ENCODE measurements around the gene HOOK2.
A peak's percentile ranks its signal among the peaks of the same experiment; 100 is the strongest.

HOOK2 gene

GRCh38 chr19:12794196-12794941, 19.0 kb upstream of the HOOK2 start:
- DNase-seq (ENCODE audit: low read depth): no peak

DNA sequence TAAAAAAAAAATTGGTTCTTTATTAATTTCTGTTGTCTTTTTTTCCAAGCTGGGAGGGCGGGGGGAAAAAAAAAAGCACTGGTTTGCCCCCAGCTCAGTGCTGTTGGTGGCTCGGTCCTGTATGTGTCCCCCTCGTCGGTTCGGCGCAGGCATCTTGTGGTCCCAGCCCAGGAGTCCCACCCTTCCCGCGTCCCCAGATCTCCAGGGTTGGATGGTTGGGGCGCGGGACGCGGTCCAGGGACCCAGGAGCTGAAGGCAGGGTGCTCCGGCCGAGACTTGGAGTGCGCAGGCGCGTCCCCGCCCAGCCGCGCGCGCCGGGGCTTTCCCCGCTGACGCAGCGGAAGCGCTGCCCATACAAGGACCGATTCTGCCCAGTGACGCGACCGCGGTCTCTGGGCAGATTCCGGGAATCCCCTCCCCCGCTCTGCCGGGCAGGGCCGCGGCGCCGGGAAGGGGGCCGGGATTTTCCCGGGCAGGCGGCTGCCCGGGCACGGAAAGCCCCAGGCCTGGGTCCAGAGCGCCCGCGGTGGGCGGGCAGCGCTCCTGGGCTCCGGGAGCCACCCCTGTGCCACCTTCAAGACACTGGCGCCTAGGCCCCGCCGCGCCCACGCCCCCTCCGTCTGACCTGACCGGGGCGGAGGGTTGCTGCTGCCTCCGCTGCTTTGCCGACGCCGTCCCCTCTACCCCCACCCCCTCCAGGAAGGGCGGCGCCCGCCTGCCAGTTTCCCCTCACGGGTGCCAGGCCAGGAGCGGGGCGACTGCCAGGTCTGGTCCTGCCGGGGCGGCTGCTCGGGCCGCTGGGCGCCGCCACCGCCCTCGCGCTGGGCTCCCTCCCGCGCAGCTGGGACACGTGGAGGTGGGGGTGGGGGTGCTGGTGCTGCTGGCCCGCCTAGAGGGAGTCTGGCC, 18.2 kb upstream of the HOOK2 start:
- DNase-seq (ENCODE audit: low read depth): peak; percentile 90

DNA sequence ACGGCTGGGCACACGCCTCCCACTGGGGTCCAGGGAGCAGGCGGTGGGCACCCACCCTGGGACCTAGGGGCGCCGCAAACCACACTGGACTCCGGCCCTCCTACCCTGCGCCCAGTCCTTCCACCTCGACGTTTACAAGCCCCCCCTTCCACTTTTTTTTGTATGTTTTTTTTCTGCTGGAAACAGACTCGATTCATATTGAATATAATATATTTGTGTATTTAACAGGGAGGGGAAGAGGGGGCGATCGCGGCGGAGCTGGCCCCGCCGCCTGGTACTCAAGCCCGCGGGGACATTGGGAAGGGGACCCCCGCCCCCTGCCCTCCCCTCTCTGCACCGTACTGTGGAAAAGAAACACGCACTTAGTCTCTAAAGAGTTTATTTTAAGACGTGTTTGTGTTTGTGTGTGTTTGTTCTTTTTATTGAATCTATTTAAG, 17.5 kb upstream of the HOOK2 start:
- no peak for DNase-seq (ENCODE audit: low read depth)

- peak; percentile 49 for DNase-seq (ENCODE audit: low read depth)
Observed at GRCh38 chr19:12792051-12792852, 16.9 kb upstream of the HOOK2 start.

DNA sequence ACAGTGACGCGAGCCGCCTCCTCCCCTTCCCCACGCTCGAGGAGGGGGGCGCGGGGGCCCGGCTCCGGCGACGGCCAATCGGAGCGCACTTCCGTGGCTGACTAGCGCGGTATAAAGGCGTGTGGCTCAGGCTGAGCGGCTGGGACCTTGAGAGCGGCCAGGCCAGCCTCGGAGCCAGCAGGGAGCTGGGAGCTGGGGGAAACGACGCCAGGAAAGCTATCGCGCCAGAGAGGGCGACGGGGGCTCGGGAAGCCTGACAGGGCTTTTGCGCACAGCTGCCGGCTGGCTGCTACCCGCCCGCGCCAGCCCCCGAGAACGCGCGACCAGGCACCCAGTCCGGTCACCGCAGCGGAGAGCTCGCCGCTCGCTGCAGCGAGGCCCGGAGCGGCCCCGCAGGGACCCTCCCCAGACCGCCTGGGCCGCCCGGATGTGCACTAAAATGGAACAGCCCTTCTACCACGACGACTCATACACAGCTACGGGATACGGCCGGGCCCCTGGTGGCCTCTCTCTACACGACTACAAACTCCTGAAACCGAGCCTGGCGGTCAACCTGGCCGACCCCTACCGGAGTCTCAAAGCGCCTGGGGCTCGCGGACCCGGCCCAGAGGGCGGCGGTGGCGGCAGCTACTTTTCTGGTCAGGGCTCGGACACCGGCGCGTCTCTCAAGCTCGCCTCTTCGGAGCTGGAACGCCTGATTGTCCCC, 16.1 kb upstream of the HOOK2 start, which contains the start of gene JUNB:
Gene JUNB, plus strand, starts transcription at position 142 of the 706 bp plus-strand sequence. Its CDS starts 286 bp downstream, at position 428.
- peak; percentile 97 for DNase-seq (ENCODE audit: low read depth)

DNA sequence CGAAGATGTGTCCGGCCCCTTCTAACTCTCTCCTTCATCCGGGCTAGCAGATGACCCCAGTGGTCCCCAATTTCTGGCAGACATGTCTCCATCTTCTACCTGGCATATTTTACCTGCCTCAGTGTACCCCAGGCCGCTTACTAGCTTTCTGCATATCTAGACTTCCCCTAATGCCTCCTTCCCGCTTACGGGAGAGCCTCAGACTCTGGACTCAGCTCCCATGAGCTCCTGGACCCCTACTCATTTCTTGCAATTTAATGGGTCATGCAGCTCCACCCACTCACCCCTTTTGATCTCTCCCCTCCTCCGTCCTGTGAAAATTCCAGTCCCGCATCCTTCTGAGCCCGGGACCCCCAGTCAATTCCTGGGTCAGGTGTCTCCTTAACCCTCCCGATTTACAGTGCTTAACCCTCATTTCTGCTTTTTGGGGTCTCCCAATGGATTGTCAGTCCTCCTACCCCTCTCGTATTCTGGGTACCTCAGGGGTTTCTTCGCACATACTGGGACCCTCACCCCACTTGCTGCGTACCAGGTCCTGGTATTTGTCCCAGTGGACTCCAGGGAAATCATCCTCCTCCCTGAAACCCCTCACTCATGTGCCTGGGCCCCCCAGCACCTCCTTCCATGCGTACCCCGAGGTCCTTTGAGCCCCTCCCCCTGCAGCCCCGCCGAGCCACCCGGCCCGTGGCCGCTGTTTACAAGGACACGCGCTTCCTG, 15.4 kb upstream of the HOOK2 start:
- no peak for DNase-seq (ENCODE audit: low read depth)

DNA sequence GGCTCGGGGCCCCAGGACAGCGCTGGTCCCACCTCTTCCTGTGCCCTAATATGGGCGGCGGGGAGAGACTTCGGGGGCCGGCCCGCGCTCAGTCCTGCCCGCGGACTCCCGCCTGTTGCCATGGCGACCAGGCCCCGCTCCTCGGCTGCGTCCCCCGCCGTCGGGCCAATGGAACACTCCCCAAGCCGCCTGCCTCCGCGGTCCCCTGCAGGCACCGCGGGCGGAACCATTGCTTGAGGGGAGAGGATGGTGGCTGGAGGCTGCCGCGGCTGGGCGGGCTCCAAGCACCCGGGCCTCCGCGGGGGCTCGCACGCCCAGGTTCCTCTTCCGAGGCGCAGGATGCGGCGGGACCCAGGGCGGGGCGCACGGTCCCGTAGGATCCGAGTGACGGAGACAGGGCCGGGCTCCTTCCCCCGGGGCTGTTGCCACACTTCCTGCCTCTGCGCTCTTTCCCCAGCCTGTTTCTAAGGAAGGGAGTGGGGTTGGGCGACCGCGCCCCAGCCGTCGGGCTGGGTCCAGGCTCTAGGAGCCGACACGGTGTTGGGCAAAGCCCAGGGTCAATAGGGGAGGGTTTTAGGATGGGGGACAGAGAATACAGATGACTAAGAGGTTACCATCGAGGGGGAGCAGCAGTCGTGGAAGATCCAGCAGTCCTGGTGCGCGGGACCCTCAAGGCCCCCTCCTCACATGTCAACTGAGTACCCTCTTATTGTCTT, 14.7 kb upstream of the HOOK2 start:
- DNase-seq (ENCODE audit: low read depth): peak; percentile 92

DNA sequence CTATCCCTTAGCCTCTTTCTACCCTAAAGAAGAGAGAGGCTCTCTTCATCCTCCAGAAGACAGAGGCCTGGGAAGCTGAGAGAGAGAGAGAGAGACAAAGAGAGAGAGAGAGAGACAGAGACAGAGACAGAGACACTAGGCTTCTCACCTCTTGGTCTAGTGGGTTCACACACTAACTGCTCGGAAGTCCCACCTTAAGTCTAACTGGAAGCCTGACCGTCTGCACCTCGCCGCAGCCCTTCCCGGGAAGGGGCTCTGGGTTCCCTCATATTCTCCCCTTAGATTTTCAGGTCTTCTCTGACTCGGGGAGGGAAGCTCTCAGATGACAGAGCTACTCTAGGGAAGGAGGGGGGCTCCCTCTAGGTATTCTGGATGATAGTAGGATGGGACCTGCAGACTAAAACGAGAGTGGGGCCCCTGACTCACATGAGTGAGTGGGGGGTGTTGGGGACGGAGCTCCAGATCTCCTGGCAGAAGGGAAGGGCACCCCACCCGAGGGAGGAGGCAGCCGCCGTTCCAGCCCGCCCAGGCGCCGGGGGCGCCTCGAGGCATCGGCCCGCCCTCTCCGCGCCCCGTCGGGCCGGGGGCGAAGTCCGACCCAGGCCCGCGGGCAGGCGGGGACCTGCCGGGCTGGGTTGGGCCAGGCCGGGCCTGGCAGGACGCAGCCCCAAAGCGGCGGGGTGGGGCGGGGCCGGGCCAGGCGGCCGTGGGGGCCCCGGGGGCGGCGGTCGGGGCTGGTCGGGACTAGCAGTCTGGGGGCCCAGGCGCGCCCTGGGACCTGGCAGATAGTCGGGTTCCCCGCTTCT, 13.9 kb upstream of the HOOK2 start:
- no peak for DNase-seq (ENCODE audit: low read depth)

DNA sequence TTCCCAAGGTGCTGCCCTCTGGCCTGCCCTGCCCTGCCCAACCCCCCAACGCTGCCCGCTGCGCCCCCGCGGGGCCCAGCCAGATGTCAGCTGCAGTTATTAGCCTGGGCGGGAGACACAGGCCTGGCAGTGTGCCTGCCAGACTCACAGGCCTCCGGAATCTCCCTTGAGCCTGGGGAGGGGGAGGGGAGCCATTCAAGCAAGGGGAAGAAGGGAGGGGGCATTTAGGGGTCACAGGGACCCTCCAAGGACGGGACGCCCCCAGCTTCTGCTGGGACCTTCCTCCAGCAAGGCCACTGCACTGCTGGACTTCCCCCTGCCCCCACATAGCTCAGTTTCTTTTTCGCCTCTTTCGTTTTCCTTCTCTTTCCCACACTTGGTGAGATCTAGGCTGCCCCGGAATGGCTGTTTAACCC, 13.3 kb upstream of the HOOK2 start:
- peak; percentile 61 for DNase-seq (ENCODE audit: low read depth)

- DNase-seq (ENCODE audit: low read depth): no peak
Observed at GRCh38 chr19:12788042-12788681, 12.8 kb upstream of the HOOK2 start.

DNA sequence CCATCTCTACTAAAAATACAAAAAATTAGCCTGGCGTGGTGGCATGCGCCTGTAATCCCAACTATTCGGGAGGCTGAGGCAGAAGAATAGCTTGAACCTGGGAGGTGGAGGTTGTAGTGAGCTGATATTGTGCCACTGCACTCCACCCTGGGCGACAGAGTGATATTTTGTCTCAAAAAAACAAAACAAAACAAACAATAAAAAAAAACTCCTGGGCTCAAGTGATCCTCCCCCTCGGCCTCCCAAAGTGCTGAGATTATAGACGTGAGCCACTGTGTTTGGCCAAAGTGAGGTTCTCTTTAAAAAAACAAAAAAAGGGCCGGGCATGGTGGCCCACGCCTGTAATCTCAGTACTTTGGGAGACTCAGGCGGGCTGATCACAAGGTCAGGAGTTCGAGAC, 12.1 kb upstream of the HOOK2 start:
- no peak for DNase-seq (ENCODE audit: low read depth)

GRCh38 chr19:12786952-12787351, 11.6 kb upstream of the HOOK2 start:
- no peak for DNase-seq (ENCODE audit: low read depth)

DNA sequence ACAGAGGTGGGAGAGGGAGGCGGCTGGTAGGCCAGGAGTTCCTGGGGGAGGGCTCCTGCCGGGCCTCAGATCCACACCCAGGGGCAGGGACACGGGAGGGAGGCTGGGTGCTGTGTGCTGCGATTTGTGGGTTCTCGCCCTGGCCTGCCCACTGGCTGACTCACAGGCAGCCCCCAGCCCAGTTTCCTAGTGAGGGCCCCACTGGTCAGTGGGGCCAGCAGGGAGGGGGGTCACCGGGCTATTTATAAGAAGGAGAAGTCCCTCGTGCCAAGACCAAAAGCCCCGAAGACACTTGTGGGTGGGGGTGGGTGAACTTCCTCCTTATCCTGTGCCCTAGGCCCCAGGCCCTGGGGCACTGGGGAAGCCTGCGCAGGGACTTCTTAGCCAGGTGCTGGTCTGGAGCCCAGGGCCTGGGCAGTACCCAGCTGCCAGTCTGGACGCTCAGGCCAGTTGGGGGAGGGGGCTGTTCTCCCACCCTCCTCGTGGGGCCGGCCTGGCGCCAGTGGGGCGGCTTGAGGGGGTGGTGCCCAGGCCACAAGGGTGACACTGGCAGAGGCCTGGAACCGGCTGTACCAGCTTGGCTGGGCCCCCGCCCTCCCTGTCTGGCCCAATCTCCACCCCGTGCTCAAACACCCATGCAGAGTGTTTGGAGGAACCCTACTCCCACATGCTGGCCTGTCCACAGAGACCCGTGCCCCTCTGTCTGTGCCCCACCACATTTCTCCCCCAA, 11.0 kb upstream of the HOOK2 start:
- no peak for DNase-seq (ENCODE audit: low read depth)

- DNase-seq (ENCODE audit: low read depth): no peak
Observed at GRCh38 chr19:12785431-12786031, 10.2 kb upstream of the HOOK2 start.

DNA sequence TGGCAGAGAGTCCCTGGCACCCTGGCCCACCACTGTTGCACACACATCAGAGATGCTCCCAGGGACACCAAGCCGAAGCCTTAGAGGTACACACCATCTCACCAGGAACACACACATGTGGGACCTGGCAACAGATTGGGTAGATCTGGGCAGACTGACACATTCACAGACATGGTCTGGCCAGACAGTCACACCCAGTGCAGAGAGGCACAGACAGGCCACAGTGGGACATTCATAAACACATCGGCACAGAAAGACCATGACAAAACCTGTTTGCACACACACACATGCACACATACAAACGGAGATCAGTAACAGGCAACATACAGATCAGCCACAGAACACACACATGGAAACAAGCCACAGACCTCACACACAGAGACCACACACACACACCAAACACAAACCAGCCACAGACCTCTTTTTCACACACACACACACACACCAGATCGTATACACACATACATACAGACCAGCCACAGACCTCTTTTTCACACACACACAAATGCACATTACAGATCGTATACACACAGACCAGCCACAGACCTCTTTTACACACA, 9.6 kb upstream of the HOOK2 start:
- DNase-seq (ENCODE audit: low read depth): peak; percentile 37

GRCh38 chr19:12784394-12784870, 9.1 kb upstream of the HOOK2 start:
- DNase-seq (ENCODE audit: low read depth): no peak

DNA sequence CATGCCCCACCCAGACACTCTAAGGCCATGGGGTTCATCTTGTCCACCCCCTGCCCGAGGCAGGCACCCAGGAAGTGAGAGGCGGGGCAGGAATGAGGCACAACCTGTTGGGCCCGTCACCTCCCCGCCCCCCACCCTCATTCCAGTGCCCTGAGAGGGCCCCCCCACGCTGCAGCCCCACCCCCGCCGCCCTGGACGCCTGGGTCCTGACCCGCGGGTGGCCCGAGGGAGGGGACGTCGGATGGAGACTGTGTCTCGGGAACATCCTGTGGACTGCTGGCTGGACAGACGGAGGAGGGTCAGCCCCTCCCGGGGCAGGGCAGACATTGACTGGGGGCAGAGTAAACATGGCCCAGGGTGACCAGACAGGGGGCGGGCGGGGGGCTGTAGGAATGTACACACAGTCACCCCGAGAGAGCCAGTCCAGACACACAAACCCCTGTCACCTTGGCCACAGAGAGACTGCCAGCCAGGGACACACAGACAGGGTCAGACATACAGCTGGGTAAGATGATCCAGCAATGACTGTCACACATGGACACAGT, 8.6 kb upstream of the HOOK2 start:
- no peak for DNase-seq (ENCODE audit: low read depth)
